Pancreas (tissue), 10 donors: ENCODE data around the gene GLDC. TPM values are rescaled to one million over a fixed set of nuclear protein-coding genes. Genes with fewer than 3 reads are reported as not detected.

Experiments
- ATAC-seq, 4 donors: fragments of 200-7000 bp; cut with Tn5 transposase; one replicate each; pipeline versions ENCODE4 v1.8.0 to v1.9.1; 2020; ENCODE audit warnings: mild to moderate bottlenecking in 4 of 4, moderate library complexity in 4 of 4
- DNase-seq, 6 donors: peaks; one replicate each; pipeline ENCODE4 v3.0.0-alpha.2; 2020
- FAIRE-seq: peaks from 2 replicates; lab custom pipeline; 2012; peaks lifted over from hg19 to GRCh38; lab: Jason Lieb, UNC
- H3K27ac ChIP-seq, 4 donors: fragments of 200-600 bp; sonication (generic); 1 replicate in 3 of 4; 2 replicates in 1 of 4; pipeline versions ENCODE4 v1.5.0 to v1.8.0; 2020
- H3K27me3 ChIP-seq, 4 donors: fragments of 200-600 bp; one replicate each; pipeline ENCODE4 v1.8.0; 2021
- H3K36me3 ChIP-seq, 3 donors: fragments of 200-600 bp; sonication (generic) in 1 of 3; one replicate each; pipeline versions ENCODE4 v1.5.0 to v1.8.0; 2020 to 2021
- H3K4me1 ChIP-seq, 3 donors: fragments of 200-600 bp; one replicate each; pipeline ENCODE4 v1.8.0; 2021
- H3K4me3 ChIP-seq, 4 donors: fragments of 200-600 bp; sonication (generic) in 2 of 4; one replicate each; pipeline versions ENCODE4 v1.5.0 to v1.8.0; 2020 to 2021
- H3K9me3 ChIP-seq, 4 donors: fragments of 200-600 bp; one replicate each; pipeline ENCODE4 v1.8.0; 2021
- CTCF ChIP-seq, 4 donors: fragments of 200-600 bp; sonication (generic) in 3 of 4; IDR thresholded peaks; one replicate each; pipeline versions ENCODE4 v1.5.0 to v1.8.0; 2021; ENCODE audit warnings: antibody characterized with exemption in 4 of 4
- WGBS, 2 donors: extraction: QIAGEN DNeasy Blood & Tissue Kit; methylation state at CpG; one replicate each; pipeline ENCODE4 v1.1.7; 2013; 5-methylcytosine and 5-hydroxymethylcytosine counted together
- intact Hi-C, 3 donors: fragments of 100-400 bp; cut with DNase I; formaldehyde crosslinking; loops; one replicate each; pipeline versions ENCODE4 v1.11.1 to v1.14.2; 2022
- polyA plus RNA-seq, 2 donors: library from polyadenylated mRNA; stranded (reverse); fragments of 200-250 nt; gene quantifications; one replicate each; pipeline ENCODE4 v1.2.3, GENCODE V29; 2013
- total RNA-seq, 6 donors: library from RNA; stranded (reverse); fragmentation: NEBNext Ultra II Directional in 4 of 6; extraction: Animal tissue kit (Norgen Biotek cat#: 25700) in 4 of 6; gene quantifications; one replicate each; pipeline versions ENCODE4 v1.2.1 to v1.2.4, GENCODE V29; 2021 to 2023
- donor health status: healthy with polysubstance abuse.
- donor health status: DM: no; HTN: no; CAD: no; lungs with moderate emphysema.
- donor health status: DM: no; HTN: no; CAD: no.
- donor health status: control.
- donor health status: control.
- donor health status: Bipolar disorder and iron deficiency.
- donor health status: DM: yes; HTN: yes; CAD: no.
- donor health status: DM: no; HTN: no; CAD: no.
- donor health status: DM: no; HTN: no; CAD: no.
- donor health status: DM: yes; HTN: yes; CAD: no.

GLDC gene
- total and polyA plus RNA-seq, 8 donors = 0.15 to 1.2 (median 0.47) TPM; not detected in 3

GRCh38 chr9:6581253-6581652 is 64.3 kb downstream of the GLDC start:
- FAIRE-seq = no peak
- no peak for TF ChIP-seq CTCF (IDR thresholded peaks at IDR 0.05)
- H3K27me3 ChIP-seq = no peaks in the 10 kb centered on the region
- DNase-seq = no peak
- no peak for ATAC-seq
- H3K36me3 ChIP-seq = no peaks in the 10 kb centered on the region
- no peaks in the 10 kb centered on the region for H3K9me3 ChIP-seq
- whole genome bisulfite sequencing, 2 donors = 81 to 90% methylated on average over 3 of the region's 3 CpGs
- intact Hi-C loops = loop anchor here in 1 of 3 donors (10.0 kb wide), 2 partner anchors 84 to 154 kb away; no protein-coding TSS in a partner anchor
- H3K27ac ChIP-seq = no peak overlapping the region
- no peaks in the 10 kb centered on the region for H3K4me1 ChIP-seq
- H3K4me3 ChIP-seq = no peak overlapping the region

GRCh38 chr9:6579613-6580012 is 65.9 kb downstream of the GLDC start:
- Histone ChIP-seq H3K36me3 (no peaks in the 10 kb centered on the region), H3K4me3 (no peak overlapping the region), H3K27ac (no peak overlapping the region), H3K27me3 (no peaks in the 10 kb centered on the region), H3K4me1 (no peaks in the 10 kb centered on the region), H3K9me3 (no peaks in the 10 kb centered on the region)
- ATAC-seq (no peak), FAIRE-seq (no peak), DNase-seq (no peak)
- intact Hi-C loops = loop anchor here in 1 of 3 donors (10.0 kb wide), 2 partner anchors 85 to 155 kb away; no protein-coding TSS in a partner anchor
- TF ChIP-seq CTCF (IDR thresholded peaks at IDR 0.05) = no peak
- 79 to 86% methylated on average over 6 of the region's 6 CpGs for WGBS, 2 donors

- FAIRE-seq = no peak
- no peak for DNase-seq
- Histone ChIP-seq H3K36me3 (no peaks in the 10 kb centered on the region), H3K4me3 (no peak overlapping the region), H3K27me3 (no peaks in the 10 kb centered on the region), H3K27ac (no peak overlapping the region), H3K4me1 (no peaks in the 10 kb centered on the region), H3K9me3 (no peaks in the 10 kb centered on the region)
- intact Hi-C loops = no loop called here
- TF ChIP-seq CTCF (IDR thresholded peaks at IDR 0.05) = no peak
- ATAC-seq = no peak
- 87 to 89% methylated on average over 6 of the region's 6 CpGs for WGBS, 2 donors
These were observed 68.5 kb downstream of the GLDC start for GRCh38 chr9:6576987-6577386.

GRCh38 chr9:6575324-6576034 is 70.0 kb downstream of the GLDC start:
- TF ChIP-seq CTCF (IDR thresholded peaks at IDR 0.05) = no peak
- Histone ChIP-seq H3K4me1 (no peaks in the 10 kb centered on the region), H3K4me3 (no peak overlapping the region), H3K36me3 (no peaks in the 10 kb centered on the region), H3K9me3 (no peaks in the 10 kb centered on the region), H3K27me3 (no peaks in the 10 kb centered on the region), H3K27ac (no peak overlapping the region)
- intact Hi-C loops = no loop called here
- 65 to 77% methylated on average over 4 of the region's 4 CpGs for WGBS, 2 donors
- ATAC-seq (no peak), FAIRE-seq (no peak), DNase-seq (no peak)

- Histone ChIP-seq H3K27me3 (no peaks in the 10 kb centered on the region), H3K36me3 (no peaks in the 10 kb centered on the region), H3K27ac (no peak overlapping the region), H3K4me3 (no peak overlapping the region), H3K4me1 (no peaks in the 10 kb centered on the region), H3K9me3 (no peaks in the 10 kb centered on the region)
- FAIRE-seq (no peak), ATAC-seq (peak in 1 of 4 donors; percentile 27), DNase-seq (no peak)
- TF ChIP-seq CTCF (IDR thresholded peaks at IDR 0.05) = no peak
- WGBS, 2 donors = 90 to 93% methylated on average over 5 of the region's 5 CpGs
- intact Hi-C loops = loop anchor here in 1 of 3 donors (5.0 kb wide), 1 partner anchor 215 kb away; no protein-coding TSS in a partner anchor
These were observed 78.4 kb downstream of the GLDC start for GRCh38 chr9:6567140-6567591.
